HG03135 (cell line): ENCODE results near the gene SLC3A2.
"Not testable (repeated sequence)": the region's sequence is repeated elsewhere in the genome, so short reads cannot be mapped to it uniquely, and the experiment has no call there.

Experiments
- ATAC-seq: cut with Tn5 transposase; IDR thresholded peaks from one replicate; pipeline ENCODE4 v1.9.1; 2021; ENCODE audit warnings: mild to moderate bottlenecking, moderate library complexity; ENCODE audit not compliant: unreplicated experiment

SLC3A2 gene

GRCh38 chr11:62852523-62853188 is 28.0 kb upstream of the SLC3A2 start:
- no peak for ATAC-seq

- ATAC-seq: no peak
Measured at GRCh38 chr11:62853279-62853965, 27.3 kb upstream of the SLC3A2 start.

GRCh38 chr11:62854013-62854824 is 26.5 kb upstream of the SLC3A2 start:
- ATAC-seq: no peak

GRCh38 chr11:62854825-62855570 is 25.7 kb upstream of the SLC3A2 start:
- ATAC-seq: no peak

- ATAC-seq: peak; percentile 82
Measured at GRCh38 chr11:62855571-62856332, 24.9 kb upstream of the SLC3A2 start.

GRCh38 chr11:62856333-62856895 is 24.3 kb upstream of the SLC3A2 start:
- ATAC-seq: peak; percentile 1

GRCh38 chr11:62857541-62857982 is 23.1 kb upstream of the SLC3A2 start:
- ATAC-seq: no peak

GRCh38 chr11:62858201-62858600 is 22.5 kb upstream of the SLC3A2 start:
- no peak for ATAC-seq

GRCh38 chr11:62859281-62859703 is 21.4 kb upstream of the SLC3A2 start:
- not testable (repeated sequence) for ATAC-seq

GRCh38 chr11:62860835-62861563 is 19.7 kb upstream of the SLC3A2 start:
- ATAC-seq: no peak

GRCh38 chr11:62861564-62862192 is 19.0 kb upstream of the SLC3A2 start:
- ATAC-seq: not testable (repeated sequence)

- ATAC-seq: no peak
Measured at GRCh38 chr11:62863687-62864335, 16.9 kb upstream of the SLC3A2 start.

GRCh38 chr11:62865635-62866034 is 15.1 kb upstream of the SLC3A2 start:
- no peak for ATAC-seq

GRCh38 chr11:62874851-62875250 is 5.8 kb upstream of the SLC3A2 start:
- no peak for ATAC-seq

- no peak for ATAC-seq
Measured at GRCh38 chr11:62875698-62876478, 4.8 kb upstream of the SLC3A2 start.

GRCh38 chr11:62876712-62877111 is 4.0 kb upstream of the SLC3A2 start:
- ATAC-seq: no peak

GRCh38 chr11:62879235-62879978 is 1.3 kb upstream of the SLC3A2 start:
- ATAC-seq: no peak
